Panc1 (cell line): ENCODE measurements around the gene MYBBP1A. TPM values are rescaled to one million over a fixed set of nuclear protein-coding genes. Genes with fewer than 3 reads are reported as not detected.

Experiments
- ATAC-seq: fragments of 200-7000 bp; cut with Tn5 transposase; 2 replicates; pipeline ENCODE4 v1.9.1; 2020; ENCODE audit warnings: mild to moderate bottlenecking, moderate library complexity
- BruUV-seq: library from RNA; stranded (reverse); fragments of 400-500 nt; replicated peaks from 2 replicates; lab custom pipeline; 2021; lab: Mats Ljungman, UMichigan
- CTCF ChIA-PET: fragments of 300-600 bp; sonication (Branson Sonifier 250); formaldehyde crosslinking; loops from one replicate; lab custom pipeline; 2022; ENCODE audit warnings: antibody characterized with exemption; lab: Charles Lee
- POLR2A ChIA-PET: fragments of 300-600 bp; sonication (Branson Sonifier 250); formaldehyde crosslinking; loops from one replicate; lab custom pipeline; 2022; ENCODE audit warnings: antibody characterized with exemption; lab: Charles Lee
- DNase-seq: peaks from one replicate; pipeline ENCODE4 v3.0.0-alpha.2; 2010; ENCODE audit warnings: low read depth, low spot score
- H3K27ac ChIP-seq: 2 replicates; pipeline ENCODE4 v1.5.1; 2011; ENCODE audit warnings: mild to moderate bottlenecking, low read length, inconsistent platforms
- H3K27me3 ChIP-seq: fragments of 200-500 bp; sonication (Bioruptor generic); 2 replicates; pipeline ENCODE4 v1.6.0; 2014; ENCODE audit warnings: low read length, inconsistent platforms; ENCODE audit not compliant: control insufficient read depth, insufficient read depth
- H3K36me3 ChIP-seq: fragments of 200-500 bp; sonication (Bioruptor generic); 2 replicates; pipeline ENCODE4 v1.5.1; 2014; ENCODE audit warnings: inconsistent platforms, mild to moderate bottlenecking, low read length, moderate library complexity; ENCODE audit not compliant: control insufficient read depth, insufficient read depth
- H3K4me1 ChIP-seq: 2 replicates; pipeline ENCODE4 v1.5.1; 2011; ENCODE audit warnings: inconsistent platforms, mild to moderate bottlenecking, low read length, moderate library complexity; ENCODE audit not compliant: control insufficient read depth, insufficient read depth
- H3K4me3 ChIP-seq, 2 experiments: 2 replicates each; pipeline ENCODE4 v1.5.1; 2011 to 2012; ENCODE audit warnings: low read depth in 2 of 2, low read length in 2 of 2, mild to moderate bottlenecking in 2 of 2, inconsistent platforms in 1 of 2, moderate library complexity in 1 of 2
- H3K9me3 ChIP-seq: fragments of 200-500 bp; sonication (Bioruptor generic); 2 replicates; pipeline ENCODE4 v1.5.1; 2014; ENCODE audit warnings: low read depth, mild to moderate bottlenecking, inconsistent platforms, low read length, moderate library complexity; ENCODE audit not compliant: control insufficient read depth, insufficient read depth
- POLR2AphosphoS5 ChIP-seq: IDR thresholded peaks from 2 replicates; pipeline ENCODE4 v1.6.1; 2012; ENCODE audit warnings: mild to moderate bottlenecking, low read depth, low read length, moderate library complexity
- SIN3A ChIP-seq: IDR thresholded peaks from 2 replicates; pipeline ENCODE4 v1.6.1; 2012; ENCODE audit warnings: low read depth, mild to moderate bottlenecking, low read length, moderate library complexity, borderline replicate concordance; ENCODE audit not compliant: insufficient read depth
- TCF7L2 ChIP-seq: IDR thresholded peaks from 2 replicates; pipeline ENCODE4 v1.6.1; 2011; ENCODE audit warnings: mild to moderate bottlenecking, low read depth, low read length, inconsistent platforms
- in situ Hi-C: cut with HindIII; loops from 2 replicates; pipeline ENCODE4 v1.10.0; 2016; ENCODE audit warnings: low sequenced_read_pairs, low pct_unique_long_range_greater_than_20kb
- intact Hi-C: fragments of 100-400 bp; cut with micrococcal nuclease; formaldehyde crosslinking; loops from one replicate; pipeline ENCODE4 v1.10.0; 2022; ENCODE audit not compliant: unreplicated experiment
- total RNA-seq: library from RNA; stranded (reverse); gene quantifications from one replicate; pipeline ENCODE4 v1.2.1, GENCODE V29; 2021; ENCODE audit not compliant: unreplicated experiment
- TF ChIP-seq, protein P1 (sequence below): fragments of 450-650 bp; IDR thresholded peaks from 2 replicates; pipeline ENCODE4 v1.5.1; 2017; ENCODE audit warnings: mild to moderate bottlenecking
- TF ChIP-seq, protein P2 (sequence below), 2 experiments: IDR thresholded peaks; 2 replicates each; pipeline ENCODE4 v1.6.1; 2011 to 2012; ENCODE audit warnings: low read depth in 2 of 2, control low read depth in 1 of 2, low read length in 1 of 2, mild to moderate bottlenecking in 1 of 2, moderate library complexity in 1 of 2; ENCODE audit not compliant: insufficient read depth in 1 of 2

Gene MYBBP1A
- total RNA-seq, 1 experiment from 2014 or later: 95.6 TPM

DNA sequence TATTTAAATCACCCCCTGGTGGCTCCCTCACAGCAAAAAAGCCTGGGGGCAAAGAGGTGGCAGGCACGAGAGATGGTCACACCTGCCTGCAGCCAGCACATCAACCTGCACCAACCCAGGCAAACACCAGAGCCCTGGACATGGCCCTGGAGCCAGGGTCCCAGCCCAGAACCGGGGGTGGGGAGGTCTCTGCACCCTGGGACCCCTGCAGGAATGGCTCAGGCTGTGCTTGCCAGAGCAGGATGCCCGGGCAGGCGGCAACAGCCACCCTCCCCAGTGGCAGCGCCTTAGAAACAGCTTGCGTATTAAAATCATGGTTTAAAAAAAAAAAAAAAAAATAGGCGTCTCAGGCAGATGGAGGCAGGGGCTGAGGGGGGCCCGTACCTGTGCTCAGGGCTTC is 16.2 kb downstream of the MYBBP1A start:
- POLR2A ChIA-PET: no interaction called here
- intact Hi-C loops: no loop called here
- Histone ChIP-seq H3K9me3 (no peaks in the 10 kb centered on the region), H3K27ac (no peak overlapping the region), H3K27me3 (no peaks in the 10 kb centered on the region), H3K4me3 (no peak overlapping the region), H3K4me1 (peaks cover 31% of the 10 kb centered on the region), H3K36me3 (peaks cover 3% of the 10 kb centered on the region; the same call in 1 of the 2 replicates)
- ATAC-seq (no peak), DNase-seq (no peak)
- CTCF ChIA-PET: no interaction called here
- BruUV-seq: TSS peak; percentile 81
- in situ Hi-C loops: no loop called here
- TF ChIP-seq, protein P1, sequence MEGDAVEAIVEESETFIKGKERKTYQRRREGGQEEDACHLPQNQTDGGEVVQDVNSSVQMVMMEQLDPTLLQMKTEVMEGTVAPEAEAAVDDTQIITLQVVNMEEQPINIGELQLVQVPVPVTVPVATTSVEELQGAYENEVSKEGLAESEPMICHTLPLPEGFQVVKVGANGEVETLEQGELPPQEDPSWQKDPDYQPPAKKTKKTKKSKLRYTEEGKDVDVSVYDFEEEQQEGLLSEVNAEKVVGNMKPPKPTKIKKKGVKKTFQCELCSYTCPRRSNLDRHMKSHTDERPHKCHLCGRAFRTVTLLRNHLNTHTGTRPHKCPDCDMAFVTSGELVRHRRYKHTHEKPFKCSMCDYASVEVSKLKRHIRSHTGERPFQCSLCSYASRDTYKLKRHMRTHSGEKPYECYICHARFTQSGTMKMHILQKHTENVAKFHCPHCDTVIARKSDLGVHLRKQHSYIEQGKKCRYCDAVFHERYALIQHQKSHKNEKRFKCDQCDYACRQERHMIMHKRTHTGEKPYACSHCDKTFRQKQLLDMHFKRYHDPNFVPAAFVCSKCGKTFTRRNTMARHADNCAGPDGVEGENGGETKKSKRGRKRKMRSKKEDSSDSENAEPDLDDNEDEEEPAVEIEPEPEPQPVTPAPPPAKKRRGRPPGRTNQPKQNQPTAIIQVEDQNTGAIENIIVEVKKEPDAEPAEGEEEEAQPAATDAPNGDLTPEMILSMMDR: no peak
- TF ChIP-seq SIN3A: no peak
- no peak for TF ChIP-seq TCF7L2
- TF ChIP-seq, protein P2, sequence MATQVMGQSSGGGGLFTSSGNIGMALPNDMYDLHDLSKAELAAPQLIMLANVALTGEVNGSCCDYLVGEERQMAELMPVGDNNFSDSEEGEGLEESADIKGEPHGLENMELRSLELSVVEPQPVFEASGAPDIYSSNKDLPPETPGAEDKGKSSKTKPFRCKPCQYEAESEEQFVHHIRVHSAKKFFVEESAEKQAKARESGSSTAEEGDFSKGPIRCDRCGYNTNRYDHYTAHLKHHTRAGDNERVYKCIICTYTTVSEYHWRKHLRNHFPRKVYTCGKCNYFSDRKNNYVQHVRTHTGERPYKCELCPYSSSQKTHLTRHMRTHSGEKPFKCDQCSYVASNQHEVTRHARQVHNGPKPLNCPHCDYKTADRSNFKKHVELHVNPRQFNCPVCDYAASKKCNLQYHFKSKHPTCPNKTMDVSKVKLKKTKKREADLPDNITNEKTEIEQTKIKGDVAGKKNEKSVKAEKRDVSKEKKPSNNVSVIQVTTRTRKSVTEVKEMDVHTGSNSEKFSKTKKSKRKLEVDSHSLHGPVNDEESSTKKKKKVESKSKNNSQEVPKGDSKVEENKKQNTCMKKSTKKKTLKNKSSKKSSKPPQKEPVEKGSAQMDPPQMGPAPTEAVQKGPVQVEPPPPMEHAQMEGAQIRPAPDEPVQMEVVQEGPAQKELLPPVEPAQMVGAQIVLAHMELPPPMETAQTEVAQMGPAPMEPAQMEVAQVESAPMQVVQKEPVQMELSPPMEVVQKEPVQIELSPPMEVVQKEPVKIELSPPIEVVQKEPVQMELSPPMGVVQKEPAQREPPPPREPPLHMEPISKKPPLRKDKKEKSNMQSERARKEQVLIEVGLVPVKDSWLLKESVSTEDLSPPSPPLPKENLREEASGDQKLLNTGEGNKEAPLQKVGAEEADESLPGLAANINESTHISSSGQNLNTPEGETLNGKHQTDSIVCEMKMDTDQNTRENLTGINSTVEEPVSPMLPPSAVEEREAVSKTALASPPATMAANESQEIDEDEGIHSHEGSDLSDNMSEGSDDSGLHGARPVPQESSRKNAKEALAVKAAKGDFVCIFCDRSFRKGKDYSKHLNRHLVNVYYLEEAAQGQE (IDR thresholded peaks at IDR 0.05; ENCODE audit: insufficient read depth in 1 of 2, low read depth in 2 of 2, low read length in 1 of 2): no peak
- TF ChIP-seq POLR2AphosphoS5: no peak

DNA sequence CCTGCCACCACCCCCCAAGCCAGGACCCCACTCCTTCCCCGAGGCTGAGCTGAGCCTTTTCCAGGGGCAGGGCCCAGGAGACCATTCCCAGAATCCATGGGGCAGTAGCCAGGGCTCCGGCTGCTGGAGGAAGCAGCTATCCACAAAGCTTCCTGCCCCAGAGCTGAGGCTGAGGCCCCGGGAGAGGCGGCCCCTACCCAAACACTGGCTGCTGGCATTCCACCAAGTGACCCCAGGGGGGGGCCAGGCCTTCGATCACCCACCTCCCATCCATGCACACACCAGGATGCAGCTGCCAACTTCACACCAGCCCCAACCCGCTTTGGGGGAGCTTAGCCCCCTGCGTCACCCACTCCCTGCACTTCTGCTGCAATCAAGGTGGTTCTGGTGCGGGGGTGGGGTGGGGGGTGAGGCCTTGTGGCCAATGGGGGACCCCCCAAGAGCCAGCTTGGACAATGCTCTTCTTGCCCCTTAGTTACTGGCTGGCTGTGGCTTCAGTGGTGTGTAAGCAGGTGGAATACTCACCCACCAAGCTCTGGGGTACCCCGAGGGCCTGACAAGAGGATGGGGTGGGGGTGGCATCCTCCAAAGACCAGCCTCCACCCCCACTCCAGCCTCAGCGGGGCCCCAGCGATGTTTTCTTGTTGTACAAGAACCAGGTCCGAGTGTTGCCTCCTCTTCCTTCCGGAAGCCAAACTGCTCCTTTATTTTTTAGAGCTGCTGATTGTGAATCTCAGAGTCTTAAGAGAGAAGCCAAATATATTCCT is 16.8 kb downstream of the MYBBP1A start:
- DNase-seq (no peak), ATAC-seq (no peak)
- H3K4me3 ChIP-seq: no peak overlapping the region
- BruUV-seq: no TSS peak
- H3K4me1 ChIP-seq: peaks cover 31% of the 10 kb centered on the region
- in situ Hi-C loops: no loop called here
- POLR2A ChIA-PET: no interaction called here
- intact Hi-C loops: no loop called here
- no peaks in the 10 kb centered on the region for H3K9me3 ChIP-seq
- no peak for TF ChIP-seq POLR2AphosphoS5
- TF ChIP-seq, protein P1: no peak
- TF ChIP-seq, protein P2 (IDR thresholded peaks at IDR 0.05; ENCODE audit: insufficient read depth in 1 of 2, low read depth in 2 of 2, low read length in 1 of 2): no peak
- no peak for TF ChIP-seq SIN3A
- TF ChIP-seq TCF7L2: no peak
- H3K27me3 ChIP-seq: no peaks in the 10 kb centered on the region
- H3K36me3 ChIP-seq: peaks cover 3% of the 10 kb centered on the region; the same call in 1 of the 2 replicates
- CTCF ChIA-PET: no interaction called here
- H3K27ac ChIP-seq: no peak overlapping the region
